Measurements from ENCODE around the gene ASB18. TPM values are rescaled to one million over a fixed set of nuclear protein-coding genes. Genes with fewer than 3 reads are reported as not detected.

Gene ASB18
- total RNA-seq, 1 experiment from 2014 or later: not detected

DNA sequence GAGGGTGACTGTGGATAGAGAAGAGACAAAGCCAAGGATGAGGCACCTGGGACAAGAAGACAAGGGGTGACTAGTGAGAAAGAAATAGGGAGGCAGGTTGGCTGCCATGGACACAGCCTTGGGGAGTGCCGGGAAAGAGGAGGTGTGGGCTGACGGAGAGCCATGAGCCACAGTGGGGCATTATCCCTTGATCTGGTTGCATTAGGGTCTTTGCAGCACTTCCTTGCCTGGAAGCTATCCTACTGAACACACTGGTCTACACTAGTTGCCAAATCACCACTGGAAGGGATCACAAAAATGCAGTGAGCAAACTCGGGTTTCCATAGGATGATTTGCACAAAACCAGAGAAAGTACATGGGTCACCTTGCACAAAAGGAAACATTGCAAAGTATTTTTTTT, 27.7 kb upstream of the ASB18 start:
- no peak for ATAC-seq
- no peak for DNase-seq (ENCODE audit: low read depth, low spot score)
- no TSS peak for BruUV-seq (replicated peaks)
- Histone ChIP-seq H3K9me2 (ENCODE audit: insufficient read depth) (no peaks in the 10 kb centered on the region), H4K20me1 (ENCODE audit: insufficient read depth) (no peaks in the 10 kb centered on the region), H3K9ac (ENCODE audit: low read length) (no peak overlapping the region), H3K4me1 (ENCODE audit: control insufficient read depth in 1 of 2, insufficient read depth in 2 of 2, low read length in 2 of 2) (peaks cover 0 to 7% of the 10 kb centered on the region in 2 experiments; a peak in 2 of 4 replicates), H3K79me2 (ENCODE audit: insufficient read depth, low read length) (no peaks in the 10 kb centered on the region), H2AFZ (ENCODE audit: low read depth, low read length, poor library complexity, severe bottlenecking) (no peak overlapping the region), H3K4me2 (ENCODE audit: low read length) (no peak overlapping the region), H3K27me3 (ENCODE audit: insufficient read depth, low read length) (no peaks in the 10 kb centered on the region), H3K36me3 (ENCODE audit: control insufficient read depth in 1 of 2, insufficient read depth in 2 of 2, low read length in 2 of 2) (no peaks in the 10 kb centered on the region), H3K9me3 (ENCODE audit: control insufficient read depth in 1 of 2, insufficient read depth in 1 of 2, low read depth in 1 of 2, low read length in 2 of 2) (no peaks in the 10 kb centered on the region), H3K27ac (ENCODE audit: low read depth, low read length) (no peak overlapping the region), H3K4me3 (replicated peaks in 1 of 2; ENCODE audit: low read depth in 1 of 2, low read length in 2 of 2) (no peak overlapping the region)
- intact Hi-C loops (cut with micrococcal nuclease): no loop called here
- RAD21 ChIA-PET (ENCODE audit: low non-redundant PET in 1 of 2, low total read pairs in 2 of 2, uncharacterized antibody in 2 of 2, unreplicated experiment in 2 of 2): no interaction called here
- POLR2A ChIA-PET: no interaction called here
- CTCF ChIA-PET: no interaction called here
- no peak for TF ChIP-seq JUND (IDR thresholded peaks at IDR 0.05)
- no peak for TF ChIP-seq SRF (IDR thresholded peaks at IDR 0.05; ENCODE audit: low read depth)

DNA sequence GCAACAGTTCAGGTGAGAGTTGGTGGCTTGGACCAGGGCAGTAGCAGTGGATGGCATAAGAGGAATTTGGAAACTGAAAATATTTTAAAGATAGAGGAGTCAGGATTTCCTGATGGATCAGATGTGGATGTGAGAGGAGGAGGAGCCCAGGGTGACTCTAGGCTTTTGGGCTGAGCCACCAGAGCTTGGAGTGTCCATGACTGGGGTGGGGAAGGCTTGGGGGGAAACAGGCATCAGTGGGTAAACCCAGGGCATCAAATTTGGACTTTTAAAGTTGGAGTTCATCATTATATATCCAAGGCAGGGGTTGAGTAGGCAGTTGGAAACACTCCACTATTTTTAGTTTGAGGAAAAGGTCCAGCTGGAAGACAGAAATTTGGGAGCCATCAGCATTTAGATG, 27.3 kb upstream of the ASB18 start:
- intact Hi-C loops (cut with micrococcal nuclease): no loop called here
- H3K9ac ChIP-seq (ENCODE audit: low read length): no peak overlapping the region
- H3K4me1 ChIP-seq (ENCODE audit: control insufficient read depth in 1 of 2, insufficient read depth in 2 of 2, low read length in 2 of 2): peaks cover 0 to 11% of the 10 kb centered on the region in 2 experiments; a peak in 2 of 4 replicates
- BruUV-seq (replicated peaks): no TSS peak
- H3K36me3 ChIP-seq (ENCODE audit: control insufficient read depth in 1 of 2, insufficient read depth in 2 of 2, low read length in 2 of 2): no peaks in the 10 kb centered on the region
- POLR2A ChIA-PET: no interaction called here
- no peak overlapping the region for H2AFZ ChIP-seq (ENCODE audit: low read depth, low read length, poor library complexity, severe bottlenecking)
- no peak overlapping the region for H3K4me3 ChIP-seq (replicated peaks in 1 of 2; ENCODE audit: low read depth in 1 of 2, low read length in 2 of 2)
- no peaks in the 10 kb centered on the region for H3K79me2 ChIP-seq (ENCODE audit: insufficient read depth, low read length)
- H4K20me1 ChIP-seq (ENCODE audit: insufficient read depth): no peaks in the 10 kb centered on the region
- H3K4me2 ChIP-seq (ENCODE audit: low read length): no peak overlapping the region
- ATAC-seq (no peak), DNase-seq (ENCODE audit: low read depth, low spot score) (no peak)
- CTCF ChIA-PET: no interaction called here
- no peaks in the 10 kb centered on the region for H3K27me3 ChIP-seq (ENCODE audit: insufficient read depth, low read length)
- H3K9me2 ChIP-seq (ENCODE audit: insufficient read depth): no peaks in the 10 kb centered on the region
- no peak overlapping the region for H3K27ac ChIP-seq (ENCODE audit: low read depth, low read length)
- no peaks in the 10 kb centered on the region for H3K9me3 ChIP-seq (ENCODE audit: control insufficient read depth in 1 of 2, insufficient read depth in 1 of 2, low read depth in 1 of 2, low read length in 2 of 2)
- RAD21 ChIA-PET (ENCODE audit: low non-redundant PET in 1 of 2, low total read pairs in 2 of 2, uncharacterized antibody in 2 of 2, unreplicated experiment in 2 of 2): no interaction called here
- no peak for TF ChIP-seq ZFX (IDR thresholded peaks at IDR 0.05)
- TF ChIP-seq FOSL1 (IDR thresholded peaks at IDR 0.05; ENCODE audit: low read depth): no peak
- TF ChIP-seq ELF1 (IDR thresholded peaks at IDR 0.05; ENCODE audit: borderline replicate concordance, low read depth): no peak
